ENCODE data around the gene TREM1.

Gene TREM1

GRCh38 chr6:41294214-41294872, 7.9 kb upstream of the TREM1 start:
- no peak for DNase-seq

GRCh38 chr6:41291717-41292116, 5.2 kb upstream of the TREM1 start:
- DNase-seq: no peak

DNA sequence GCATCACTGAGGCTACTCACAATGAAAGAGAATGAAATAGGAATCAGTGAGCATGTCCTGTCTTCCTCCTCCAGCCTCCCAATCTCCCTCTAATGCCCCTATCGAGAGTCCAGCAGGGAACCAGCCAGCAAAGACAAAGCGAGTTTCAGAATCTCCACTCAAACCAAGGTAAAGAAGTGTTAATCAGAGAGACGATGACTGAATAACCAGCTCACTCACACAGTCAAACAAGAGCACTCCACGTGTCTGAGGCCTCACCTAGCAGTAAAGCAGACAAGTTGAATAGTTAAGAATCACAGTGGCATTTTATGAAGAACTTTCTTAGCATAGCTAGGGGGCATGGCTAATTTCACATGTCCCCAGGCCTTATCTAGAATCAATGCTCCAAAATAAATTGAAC, 3.3 kb upstream of the TREM1 start:
- DNase-seq: no peak

- DNase-seq: no peak
Observed at GRCh38 chr6:41288754-41289129, 2.3 kb upstream of the TREM1 start.

DNA sequence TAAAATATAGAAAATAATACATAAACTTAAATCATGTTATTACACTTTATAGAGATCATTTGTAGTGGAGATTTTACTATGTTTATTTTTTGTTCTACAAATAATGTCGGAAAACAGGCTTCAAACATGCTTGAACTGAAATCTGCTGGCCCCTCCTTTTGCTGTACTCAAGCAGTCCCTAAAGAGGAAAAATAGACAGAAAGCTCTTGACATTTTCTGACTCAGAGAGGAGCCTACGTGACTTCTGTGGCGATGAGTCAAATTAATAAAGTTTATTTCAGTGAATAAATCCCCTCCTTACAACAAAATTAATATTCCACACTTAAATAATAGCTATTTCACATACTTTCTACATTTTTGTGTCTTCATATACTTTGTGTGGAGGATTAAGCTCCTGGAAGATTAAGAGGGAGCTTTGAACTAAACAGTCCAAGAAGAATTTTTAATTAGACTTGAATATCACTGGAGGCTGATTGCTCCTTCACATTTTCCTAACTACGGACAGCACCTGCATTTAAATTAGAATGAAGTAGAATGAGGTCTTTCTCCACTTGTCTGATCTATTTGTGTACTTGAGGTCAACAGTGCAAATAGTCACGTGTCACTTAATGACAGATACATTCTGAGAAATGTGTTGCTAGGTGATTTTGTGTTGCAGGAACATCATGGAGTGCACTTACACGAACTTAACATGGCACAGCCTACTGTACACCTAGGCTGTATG, 1.7 kb upstream of the TREM1 start:
- no peak for DNase-seq

- no peak for DNase-seq
Observed at GRCh38 chr6:41284726-41285125, 1.8 kb downstream of the TREM1 start.

- no peak for DNase-seq
Observed at GRCh38 chr6:41283600-41283999, 2.9 kb downstream of the TREM1 start.

DNA sequence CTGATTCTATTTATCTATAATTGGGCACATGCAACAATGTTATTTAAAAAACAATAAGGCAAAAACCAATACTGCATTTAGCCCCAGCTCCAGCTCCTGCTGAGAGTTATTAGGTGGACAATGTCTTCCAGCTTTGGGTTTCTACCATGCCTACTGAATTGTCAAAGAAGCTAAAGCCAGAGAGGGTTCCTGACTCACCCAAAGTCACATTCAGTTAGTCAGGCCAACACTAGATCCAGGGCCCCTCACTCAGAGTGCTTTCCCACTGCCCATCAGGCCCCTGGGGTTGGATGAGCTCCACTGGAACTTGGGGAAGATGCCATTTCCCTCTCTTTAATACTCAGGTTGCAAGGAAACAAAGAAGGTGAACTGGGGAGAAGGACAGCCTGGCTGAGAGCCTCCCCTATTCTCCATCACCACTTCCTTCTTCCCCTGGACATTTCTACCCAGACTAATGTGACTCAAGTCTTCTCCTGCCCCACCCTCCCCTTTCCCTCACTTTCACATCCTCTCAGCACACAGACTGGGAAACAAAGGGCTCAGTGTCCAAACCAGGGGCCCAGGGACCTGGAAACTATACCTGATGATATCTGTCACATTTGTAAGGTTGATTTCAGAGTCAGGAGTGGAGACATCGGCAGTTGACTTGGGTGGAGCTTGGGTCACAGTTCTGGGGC, 6.0 kb downstream of the TREM1 start:
- no peak for DNase-seq

GRCh38 chr6:41278699-41279405, 7.6 kb downstream of the TREM1 start:
- DNase-seq: no peak

DNA sequence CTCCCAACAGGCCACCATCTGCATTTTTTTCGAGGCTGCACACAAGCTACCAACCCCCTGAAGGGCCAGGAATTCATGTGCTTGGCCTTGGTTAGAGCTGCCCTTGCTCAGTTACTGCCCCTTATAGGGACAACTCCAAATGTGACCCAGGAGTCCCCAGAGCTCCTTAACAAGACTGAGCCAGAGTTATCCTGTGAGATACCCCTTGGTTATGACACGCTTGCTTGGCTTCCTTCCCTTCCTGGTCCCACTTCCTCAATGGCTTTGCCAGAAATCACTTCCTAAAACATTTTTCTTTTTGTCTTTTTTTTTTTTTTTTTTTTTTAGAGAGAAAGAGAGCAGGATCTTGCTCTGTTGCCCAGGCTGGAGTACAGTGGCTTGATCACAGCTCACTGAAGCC, 8.9 kb downstream of the TREM1 start:
- DNase-seq: no peak

DNA sequence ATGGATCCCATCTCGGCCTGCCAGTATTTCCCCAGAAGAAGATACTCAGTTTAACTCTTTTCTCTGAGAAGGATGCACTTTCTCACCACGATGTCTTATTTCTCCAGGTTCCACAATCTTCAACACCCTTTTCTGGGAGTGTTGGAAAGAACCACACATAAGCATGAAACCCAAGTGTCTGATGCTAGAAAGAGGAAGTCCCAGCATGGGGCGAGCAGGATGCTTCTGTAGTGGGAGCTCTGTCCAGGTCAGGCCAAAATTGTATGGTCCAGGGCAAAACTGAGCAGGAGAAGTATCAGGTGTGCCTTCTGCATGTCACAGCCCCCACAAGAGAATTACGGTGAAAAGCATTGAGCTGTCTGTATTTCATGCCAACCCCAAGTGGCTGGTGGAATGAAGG, 11.0 kb downstream of the TREM1 start:
- DNase-seq: no peak

DNA sequence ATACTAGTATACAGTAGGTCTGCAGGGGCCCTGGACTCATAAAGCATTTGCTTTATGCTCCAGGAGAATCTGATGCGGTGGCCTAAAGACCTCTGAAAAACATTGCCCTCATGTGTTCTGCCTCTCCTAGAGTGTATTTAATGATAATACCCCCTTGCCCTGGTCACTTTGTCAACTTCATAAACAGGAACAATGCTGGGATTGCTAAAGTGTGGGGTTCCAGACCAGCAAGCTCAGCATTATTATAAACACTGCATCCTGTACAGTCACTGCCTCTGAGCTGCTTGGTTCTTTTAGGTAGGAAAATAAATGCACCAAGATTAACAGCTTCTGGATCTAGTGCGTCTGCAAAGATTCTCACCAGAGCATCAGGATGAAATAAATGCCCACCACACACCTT, 12.2 kb downstream of the TREM1 start:
- no peak for DNase-seq

GRCh38 chr6:41273714-41274113, 12.8 kb downstream of the TREM1 start:
- no peak for DNase-seq

- DNase-seq: no peak
Observed at GRCh38 chr6:41272591-41273240, 13.8 kb downstream of the TREM1 start.

- DNase-seq: no peak
Observed at GRCh38 chr6:41271901-41272395, 14.5 kb downstream of the TREM1 start.

GRCh38 chr6:41269716-41270115, 16.8 kb downstream of the TREM1 start:
- DNase-seq: no peak

DNA sequence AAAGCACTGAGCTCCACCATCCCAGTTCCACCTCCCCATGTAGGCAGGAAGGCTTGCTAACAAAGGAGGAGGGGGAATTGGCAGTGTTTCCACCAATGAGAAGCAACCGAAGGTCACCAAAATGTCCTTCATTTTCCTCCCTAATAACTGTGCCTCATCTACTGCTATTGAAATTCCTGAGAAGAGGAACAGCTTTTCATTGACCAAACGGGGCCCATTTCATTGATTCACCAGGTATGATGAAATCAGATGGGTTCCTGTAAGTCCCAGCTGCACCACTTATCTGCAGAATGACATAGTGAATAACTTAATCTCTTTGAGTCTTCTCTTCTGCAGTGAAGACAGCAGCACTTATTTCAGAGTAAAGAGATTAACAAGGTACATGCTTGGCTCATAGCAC, 17.3 kb downstream of the TREM1 start:
- no peak for DNase-seq

DNA sequence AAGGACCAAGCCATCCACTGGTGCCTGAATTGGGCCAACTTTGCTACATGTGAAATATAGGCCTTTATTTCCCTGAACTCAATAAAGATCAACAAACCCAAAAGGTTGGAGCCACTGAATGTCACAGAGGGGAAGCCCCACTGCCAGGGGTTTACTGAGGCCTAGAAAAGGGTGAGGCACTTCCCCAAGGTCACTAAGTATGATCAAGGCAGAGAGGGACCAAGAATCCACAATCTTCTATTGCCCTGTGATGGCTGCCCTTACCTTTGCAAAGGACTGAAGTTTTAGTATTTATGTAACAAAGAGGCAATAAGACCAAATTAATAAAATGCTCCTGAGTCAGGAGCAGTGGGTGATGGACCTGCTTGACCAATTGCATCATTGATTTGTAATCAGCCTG, 18.0 kb downstream of the TREM1 start:
- no peak for DNase-seq

- DNase-seq: no peak
Observed at GRCh38 chr6:41266541-41266940, 19.9 kb downstream of the TREM1 start.

GRCh38 chr6:41263267-41263666, 23.2 kb downstream of the TREM1 start:
- DNase-seq: no peak

GRCh38 chr6:41262401-41262800, 24.1 kb downstream of the TREM1 start:
- no peak for DNase-seq

GRCh38 chr6:41258196-41258493, 28.3 kb downstream of the TREM1 start:
- DNase-seq: no peak

Measured in amniotic stem cell (primary cell).